IMR-90 (cell line): Measurements from ENCODE around the gene KBTBD12.
"Not testable (repeated sequence)": the region's sequence is repeated elsewhere in the genome, so short reads cannot be mapped to it uniquely, and the experiment has no call there.

Experiments
- CEBPB ChIP-seq: IDR thresholded peaks from 2 replicates; pipeline ENCODE4 v1.6.1; 2012; ENCODE audit warnings: low read depth, low read length, improper control_type of control experiment
- TF ChIP-seq, protein P1 (sequence below): conservative IDR thresholded peaks from 2 replicates; pipeline ENCODE4 v1.5.1; 2012; ENCODE audit warnings: mild to moderate bottlenecking, low read depth, low read length, improper control_type of control experiment

GRCh38 chr3:127890651-127891290 lies 24.3 kb upstream of the KBTBD12 start:
- not testable (repeated sequence) for TF ChIP-seq CEBPB
- TF ChIP-seq, protein P1, sequence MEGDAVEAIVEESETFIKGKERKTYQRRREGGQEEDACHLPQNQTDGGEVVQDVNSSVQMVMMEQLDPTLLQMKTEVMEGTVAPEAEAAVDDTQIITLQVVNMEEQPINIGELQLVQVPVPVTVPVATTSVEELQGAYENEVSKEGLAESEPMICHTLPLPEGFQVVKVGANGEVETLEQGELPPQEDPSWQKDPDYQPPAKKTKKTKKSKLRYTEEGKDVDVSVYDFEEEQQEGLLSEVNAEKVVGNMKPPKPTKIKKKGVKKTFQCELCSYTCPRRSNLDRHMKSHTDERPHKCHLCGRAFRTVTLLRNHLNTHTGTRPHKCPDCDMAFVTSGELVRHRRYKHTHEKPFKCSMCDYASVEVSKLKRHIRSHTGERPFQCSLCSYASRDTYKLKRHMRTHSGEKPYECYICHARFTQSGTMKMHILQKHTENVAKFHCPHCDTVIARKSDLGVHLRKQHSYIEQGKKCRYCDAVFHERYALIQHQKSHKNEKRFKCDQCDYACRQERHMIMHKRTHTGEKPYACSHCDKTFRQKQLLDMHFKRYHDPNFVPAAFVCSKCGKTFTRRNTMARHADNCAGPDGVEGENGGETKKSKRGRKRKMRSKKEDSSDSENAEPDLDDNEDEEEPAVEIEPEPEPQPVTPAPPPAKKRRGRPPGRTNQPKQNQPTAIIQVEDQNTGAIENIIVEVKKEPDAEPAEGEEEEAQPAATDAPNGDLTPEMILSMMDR: not testable (repeated sequence)
